GM06990 (cell line): Measurements from ENCODE around the gene FGFBP3.

Source experiments
- DNase-seq: peaks from one replicate; pipeline ENCODE4 v3.0.0-alpha.2; 2011; ENCODE audit not compliant: insufficient read length; ENCODE audit errors: extremely low read depth
- H3K27me3 ChIP-seq: replicated peaks from 2 replicates; pipeline ENCODE4 v1.6.0; 2011; ENCODE audit warnings: low read length; ENCODE audit not compliant: control insufficient read depth, insufficient read depth
- H3K36me3 ChIP-seq: 2 replicates; pipeline ENCODE4 v1.5.1; 2011; ENCODE audit warnings: low read length; ENCODE audit not compliant: control insufficient read depth, insufficient read depth
- H3K4me3 ChIP-seq: replicated peaks from 2 replicates; pipeline ENCODE4 v1.5.1; 2011; ENCODE audit warnings: low read depth, mild to moderate bottlenecking, control low read depth, low read length
- TF ChIP-seq, protein P1 (sequence below): IDR thresholded peaks from 2 replicates; pipeline ENCODE4 v1.5.1; 2011; ENCODE audit warnings: low read length, control low read depth, mild to moderate bottlenecking, inconsistent platforms; ENCODE audit not compliant: insufficient read depth, poor library complexity, severe bottlenecking

Gene FGFBP3

DNA sequence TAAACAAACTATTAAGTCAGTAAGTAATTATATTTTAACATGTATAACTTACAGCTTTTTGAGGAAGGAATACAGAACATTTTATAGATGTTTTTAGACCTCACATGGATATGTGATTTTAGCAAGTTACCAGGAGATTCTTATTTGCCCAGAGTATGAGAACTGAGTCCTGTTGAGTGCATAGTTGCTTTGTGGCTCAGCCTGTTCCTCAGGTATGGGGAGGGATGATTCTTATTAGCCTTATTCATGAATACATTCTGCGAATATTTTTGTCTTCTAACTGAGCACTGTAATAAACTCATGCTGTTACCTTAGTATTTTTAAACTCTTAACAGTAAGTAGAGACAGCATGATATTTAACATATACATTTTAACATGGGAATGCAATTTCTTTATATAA, 32.1 kb upstream of the FGFBP3 start:
- Histone ChIP-seq H3K4me3 (no peak overlapping the region), H3K36me3 (peaks cover 3% of the 10 kb centered on the region), H3K27me3 (no peaks in the 10 kb centered on the region)
- no peak for DNase-seq
- TF ChIP-seq, protein P1, sequence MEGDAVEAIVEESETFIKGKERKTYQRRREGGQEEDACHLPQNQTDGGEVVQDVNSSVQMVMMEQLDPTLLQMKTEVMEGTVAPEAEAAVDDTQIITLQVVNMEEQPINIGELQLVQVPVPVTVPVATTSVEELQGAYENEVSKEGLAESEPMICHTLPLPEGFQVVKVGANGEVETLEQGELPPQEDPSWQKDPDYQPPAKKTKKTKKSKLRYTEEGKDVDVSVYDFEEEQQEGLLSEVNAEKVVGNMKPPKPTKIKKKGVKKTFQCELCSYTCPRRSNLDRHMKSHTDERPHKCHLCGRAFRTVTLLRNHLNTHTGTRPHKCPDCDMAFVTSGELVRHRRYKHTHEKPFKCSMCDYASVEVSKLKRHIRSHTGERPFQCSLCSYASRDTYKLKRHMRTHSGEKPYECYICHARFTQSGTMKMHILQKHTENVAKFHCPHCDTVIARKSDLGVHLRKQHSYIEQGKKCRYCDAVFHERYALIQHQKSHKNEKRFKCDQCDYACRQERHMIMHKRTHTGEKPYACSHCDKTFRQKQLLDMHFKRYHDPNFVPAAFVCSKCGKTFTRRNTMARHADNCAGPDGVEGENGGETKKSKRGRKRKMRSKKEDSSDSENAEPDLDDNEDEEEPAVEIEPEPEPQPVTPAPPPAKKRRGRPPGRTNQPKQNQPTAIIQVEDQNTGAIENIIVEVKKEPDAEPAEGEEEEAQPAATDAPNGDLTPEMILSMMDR, result no peak

GRCh38 chr10:91939653-91940052, 30.4 kb upstream of the FGFBP3 start:
- TF ChIP-seq, protein P1, result no peak
- Histone ChIP-seq H3K36me3 (peaks cover 4% of the 10 kb centered on the region), H3K27me3 (no peaks in the 10 kb centered on the region)

GRCh38 chr10:91935886-91936285, 26.6 kb upstream of the FGFBP3 start:
- TF ChIP-seq, protein P1, result no peak
- no peak for DNase-seq
- no peak overlapping the region for H3K4me3 ChIP-seq
- H3K36me3 ChIP-seq, result peaks cover 6% of the 10 kb centered on the region
- H3K27me3 ChIP-seq, result no peaks in the 10 kb centered on the region

More at GRCh38 chr10:91939653-91940052, 30.4 kb upstream of the FGFBP3 start:
- H3K4me3 ChIP-seq, result no peak overlapping the region
- no peak for DNase-seq

DNA sequence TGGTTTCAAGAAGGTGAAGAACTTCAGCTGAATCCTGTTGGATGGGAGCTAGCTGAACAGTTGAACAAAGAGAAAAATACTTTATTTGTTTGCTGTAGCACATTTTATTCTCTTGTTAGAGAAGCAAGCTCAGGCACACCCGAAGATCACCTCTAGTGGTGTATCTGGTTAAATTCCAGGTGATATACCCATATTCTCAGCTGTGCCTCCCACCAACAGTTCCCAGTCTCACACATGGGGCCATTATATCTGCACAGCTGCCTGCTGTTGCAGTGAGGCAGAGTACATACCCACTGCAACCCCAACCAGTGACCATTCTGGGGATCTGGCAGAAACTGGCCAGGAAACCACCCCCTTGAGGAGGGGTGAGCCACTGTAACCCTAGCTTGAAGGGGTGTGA, 23.5 kb upstream of the FGFBP3 start:
- no peak for DNase-seq
- H3K4me3 ChIP-seq, result no peak overlapping the region
- no peaks in the 10 kb centered on the region for H3K27me3 ChIP-seq
- TF ChIP-seq, protein P1, result no peak
- peaks cover 6% of the 10 kb centered on the region for H3K36me3 ChIP-seq

GRCh38 chr10:91931526-91932190, 22.4 kb upstream of the FGFBP3 start:
- Histone ChIP-seq H3K4me3 (no peak overlapping the region), H3K36me3 (peaks cover 4% of the 10 kb centered on the region), H3K27me3 (no peaks in the 10 kb centered on the region)
- no peak for DNase-seq
- TF ChIP-seq, protein P1, result no peak

- Histone ChIP-seq H3K27me3 (no peaks in the 10 kb centered on the region), H3K4me3 (no peak overlapping the region), H3K36me3 (peaks cover 1% of the 10 kb centered on the region)
- no peak for DNase-seq
- TF ChIP-seq, protein P1, result no peak
These were observed 21.7 kb upstream of the FGFBP3 start for GRCh38 chr10:91930939-91931338.
